ENCODE data around the gene CSPG4. TPM values are rescaled to one million over a fixed set of nuclear protein-coding genes. Genes with fewer than 3 reads are reported as not detected.

Gene CSPG4
- total and polyA plus RNA-seq, 9 of the 15 experiments (the other 6 are each of a cell fraction or from before 2014, with no cell fraction given) = under 0.01 to 0.07 (median 0.04) TPM; not detected in 5

- no peak for TF ChIP-seq BCLAF1 (IDR thresholded peaks at IDR 0.05; ENCODE audit: borderline replicate concordance in 1 of 2, control insufficient read depth in 1 of 2, low read depth in 2 of 2, low read length in 1 of 2)
- peak; percentile 43; the same call in 1 of the 2 replicates for TF ChIP-seq MXI1 (IDR thresholded peaks at IDR 0.05; ENCODE audit: low read depth, low read length)
- TF ChIP-seq HIVEP1 (CRISPR knock-in tag; IDR thresholded peaks at IDR 0.05) = no peak
- peak; percentile 96 for TF ChIP-seq TAF1 (IDR thresholded peaks at IDR 0.05; ENCODE audit: control insufficient read depth, extremely low read depth, insufficient read depth, low read length, severe bottlenecking)
- TF ChIP-seq HMG20A (CRISPR knock-in tag; conservative IDR thresholded peaks at IDR 0.05) = no peak
- no peak; the same call in 1 of the 2 replicates for TF ChIP-seq JUND (IDR thresholded peaks at IDR 0.05; ENCODE audit: borderline replicate concordance, low read depth, low read length)
- TF ChIP-seq JUND (tag; IDR thresholded peaks at IDR 0.05; ENCODE audit: borderline replicate concordance, low read depth, low read length) = no peak; the same call in 2 of the 3 replicates
- no peak for TF ChIP-seq FOXM1 (IDR thresholded peaks at IDR 0.05; ENCODE audit: low read depth)
- TF ChIP-seq FOXM1 (CRISPR knock-in tag; IDR thresholded peaks at IDR 0.05; ENCODE audit: low read depth) = peak; percentile 75; the same call in 1 of the 2 replicates
- TF ChIP-seq ZNF146 (CRISPR knock-in tag; IDR thresholded peaks at IDR 0.05; ENCODE audit: unreplicated experiment) = no peak
- no peak; the same call in 1 of the 2 replicates for TF ChIP-seq DPF2 (IDR thresholded peaks at IDR 0.05)
- TF ChIP-seq ZNF197 (CRISPR knock-in tag; IDR thresholded peaks at IDR 0.05; ENCODE audit: low read depth) = peak; percentile 28; the same call in 1 of the 2 replicates
- TF ChIP-seq RBBP5 (IDR thresholded peaks at IDR 0.05; ENCODE audit: borderline replicate concordance, insufficient read depth, low read length, poor library complexity, severe bottlenecking) = peak; percentile 99
- no peak for TF ChIP-seq ZNF512 (tag; IDR thresholded peaks at IDR 0.05)
- no peak for TF ChIP-seq ZNF165 (CRISPR knock-in tag; IDR thresholded peaks at IDR 0.05; ENCODE audit: borderline replicate concordance)
- TF ChIP-seq ZNF695 (CRISPR knock-in tag; IDR thresholded peaks at IDR 0.05) = no peak
- TF ChIP-seq TAF15 (IDR thresholded peaks at IDR 0.05; ENCODE audit: low read depth, low read length) = no peak
- TF ChIP-seq ZNF561 (CRISPR knock-in tag; conservative IDR thresholded peaks at IDR 0.05) = no peak
- no peak for TF ChIP-seq ZNF408 (CRISPR knock-in tag; IDR thresholded peaks at IDR 0.05; ENCODE audit: low read depth)
- no peak for TF ChIP-seq ID3 (CRISPR knock-in tag; IDR thresholded peaks at IDR 0.05)
- peak; percentile 71; the same call in 1 of the 2 replicates for TF ChIP-seq ID3 (tag; IDR thresholded peaks at IDR 0.05)
- TF ChIP-seq NFXL1 (CRISPR knock-in tag; IDR thresholded peaks at IDR 0.05) = no peak
- TF ChIP-seq E2F3 (CRISPR knock-in tag; IDR thresholded peaks at IDR 0.05) = peak; percentile 60; the same call in 1 of the 2 replicates
- TF ChIP-seq MBD2 (IDR thresholded peaks at IDR 0.05; ENCODE audit: borderline replicate concordance, low read depth) = peak; percentile 88
Observed at GRCh38 chr15:75639709-75640482, 72.8 kb downstream of the CSPG4 start, which contains the start of gene IMP3 (continued).
